Measurements from ENCODE around the gene IQSEC1. TPM values are rescaled to one million over a fixed set of nuclear protein-coding genes. Genes with fewer than 3 reads are reported as not detected.

The IQSEC1 gene
- total RNA-seq, 1 experiment from 2014 or later: 7.1 TPM

- DNase-seq (ENCODE audit: low read depth, low spot score): no peak
Measured at GRCh38 chr3:13110678-13111116, 37.5 kb upstream of the IQSEC1 start.

GRCh38 chr3:13109516-13109915 lies 36.3 kb upstream of the IQSEC1 start:
- in situ Hi-C loops (cut with HindIII; ENCODE audit: low pct_unique_long_range_greater_than_20kb, low sequenced_read_pairs): no loop called here

More at GRCh38 chr3:13110678-13111116, 37.5 kb upstream of the IQSEC1 start:
- in situ Hi-C loops (cut with HindIII; ENCODE audit: low pct_unique_long_range_greater_than_20kb, low sequenced_read_pairs): no loop called here

GRCh38 chr3:13108861-13109260 lies 35.6 kb upstream of the IQSEC1 start:
- in situ Hi-C loops (cut with HindIII; ENCODE audit: low pct_unique_long_range_greater_than_20kb, low sequenced_read_pairs): no loop called here
- no peak for DNase-seq (ENCODE audit: low read depth, low spot score)

More at GRCh38 chr3:13109516-13109915, 36.3 kb upstream of the IQSEC1 start:
- no peak for DNase-seq (ENCODE audit: low read depth, low spot score)

DNA sequence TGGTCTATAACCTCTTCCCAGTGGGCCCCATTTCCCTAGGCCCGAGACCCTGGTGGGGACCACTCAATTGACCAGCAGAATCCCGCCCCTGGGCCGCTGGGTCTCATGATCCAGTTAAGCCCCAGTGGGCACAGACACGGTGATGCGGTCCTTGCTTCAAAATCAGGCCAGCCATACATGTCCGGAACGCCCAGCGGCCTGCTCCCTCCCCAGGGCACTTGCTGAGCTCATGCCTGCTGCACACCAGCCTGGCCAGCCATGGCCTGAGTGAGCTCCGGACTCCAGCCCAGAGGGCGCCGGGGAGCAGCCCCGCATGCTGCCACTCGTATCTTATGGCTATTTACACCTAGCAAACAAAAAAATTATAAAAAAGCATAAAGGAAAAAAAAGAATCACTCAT lies 34.4 kb upstream of the IQSEC1 start:
- in situ Hi-C loops (cut with HindIII; ENCODE audit: low pct_unique_long_range_greater_than_20kb, low sequenced_read_pairs): no loop called here
- DNase-seq (ENCODE audit: low read depth, low spot score): no peak

DNA sequence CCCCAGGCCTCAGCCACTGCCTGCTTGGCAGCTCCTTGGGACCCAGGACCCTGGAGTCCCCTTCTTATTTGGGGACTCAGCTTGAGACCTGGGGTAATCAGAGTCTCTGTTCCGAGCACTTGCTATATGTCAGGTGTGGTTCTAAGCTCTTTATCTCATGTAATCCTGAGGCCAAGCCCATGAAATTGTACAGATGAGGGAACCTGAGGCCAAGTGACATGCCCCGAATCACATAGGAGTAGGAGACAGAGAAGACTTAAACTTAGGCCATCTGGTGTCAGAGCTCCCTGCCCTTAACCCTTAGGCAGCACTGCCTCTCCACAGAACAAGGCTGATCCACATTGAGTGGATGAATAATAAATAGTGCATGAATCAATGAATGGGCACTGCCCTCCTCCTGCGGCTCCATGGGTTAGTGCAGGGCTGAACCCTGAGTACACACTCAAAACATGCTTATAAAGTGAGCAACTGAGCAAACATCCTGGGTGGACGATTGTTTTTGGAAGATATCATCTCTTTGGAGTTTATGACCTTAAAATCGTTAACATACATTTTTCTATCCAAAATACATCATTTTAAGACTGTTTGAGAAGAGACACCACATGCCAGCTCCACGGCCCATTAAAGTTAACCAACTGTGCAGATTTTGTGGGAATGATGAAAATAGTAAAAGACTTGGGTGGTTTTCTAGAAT lies 33.2 kb upstream of the IQSEC1 start:
- in situ Hi-C loops (cut with HindIII; ENCODE audit: low pct_unique_long_range_greater_than_20kb, low sequenced_read_pairs): no loop called here
- DNase-seq (ENCODE audit: low read depth, low spot score): no peak

GRCh38 chr3:13105896-13106250 lies 32.6 kb upstream of the IQSEC1 start:
- in situ Hi-C loops (cut with HindIII; ENCODE audit: low pct_unique_long_range_greater_than_20kb, low sequenced_read_pairs): no loop called here
- DNase-seq (ENCODE audit: low read depth, low spot score): no peak

DNA sequence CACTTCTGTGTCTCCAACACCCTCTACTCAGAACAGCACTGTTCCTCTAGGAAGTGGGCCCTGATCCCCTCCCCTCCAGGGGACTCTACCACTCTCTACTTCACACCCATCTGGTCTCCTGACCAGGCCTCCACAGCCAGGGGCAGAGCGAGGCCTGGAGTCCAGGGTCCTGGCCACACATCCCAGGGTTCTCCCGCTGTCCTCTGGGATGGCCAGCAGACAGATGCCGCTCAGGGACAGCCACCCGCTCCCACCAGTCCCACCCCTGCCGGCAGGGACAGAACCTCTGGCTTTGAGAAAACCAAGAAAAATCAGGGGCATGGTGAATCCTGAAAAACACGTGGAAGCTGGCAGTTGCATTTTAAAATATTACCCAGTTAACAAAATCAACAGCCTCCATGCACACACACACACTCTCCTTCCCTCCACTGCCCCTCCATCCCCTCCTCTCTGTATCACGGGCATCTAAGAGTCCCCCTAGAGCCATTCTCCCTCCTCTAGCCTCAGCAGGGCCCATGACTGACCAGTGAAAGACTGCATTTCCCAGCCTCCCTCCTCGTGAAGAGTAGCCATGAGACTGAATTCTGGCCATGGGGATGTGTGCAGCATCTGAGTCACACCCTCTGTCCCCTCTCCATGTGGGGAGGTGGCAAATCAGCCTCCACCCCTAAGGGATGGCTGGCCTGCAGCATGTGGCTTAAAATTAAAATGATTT lies 32.1 kb upstream of the IQSEC1 start:
- no peak for DNase-seq (ENCODE audit: low read depth, low spot score)

DNA sequence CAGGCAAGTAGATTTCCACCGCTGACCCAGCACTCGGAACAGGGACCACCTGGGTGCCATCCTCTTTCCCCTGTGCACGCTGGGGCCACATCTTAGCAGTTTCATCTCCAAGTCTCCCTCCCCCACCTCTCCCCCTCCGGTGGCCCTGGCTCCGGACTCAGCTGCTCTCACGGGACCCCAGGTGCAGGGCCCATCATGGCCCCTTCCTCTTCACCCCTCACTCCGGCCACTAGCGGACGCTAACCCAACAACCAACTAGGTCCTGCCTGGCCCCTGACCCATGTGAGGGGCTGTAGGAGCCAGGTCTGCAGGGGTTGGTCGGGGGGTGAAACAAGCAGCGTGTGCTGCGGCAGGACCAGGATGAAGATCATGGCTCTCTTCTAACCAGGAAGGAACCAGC lies 31.3 kb upstream of the IQSEC1 start:
- no peak for DNase-seq (ENCODE audit: low read depth, low spot score)
- in situ Hi-C loops (cut with HindIII; ENCODE audit: low pct_unique_long_range_greater_than_20kb, low sequenced_read_pairs): no loop called here

More for the DNA sequence above, 32.1 kb upstream of the IQSEC1 start:
- in situ Hi-C loops (cut with HindIII; ENCODE audit: low pct_unique_long_range_greater_than_20kb, low sequenced_read_pairs): no loop called here

DNA sequence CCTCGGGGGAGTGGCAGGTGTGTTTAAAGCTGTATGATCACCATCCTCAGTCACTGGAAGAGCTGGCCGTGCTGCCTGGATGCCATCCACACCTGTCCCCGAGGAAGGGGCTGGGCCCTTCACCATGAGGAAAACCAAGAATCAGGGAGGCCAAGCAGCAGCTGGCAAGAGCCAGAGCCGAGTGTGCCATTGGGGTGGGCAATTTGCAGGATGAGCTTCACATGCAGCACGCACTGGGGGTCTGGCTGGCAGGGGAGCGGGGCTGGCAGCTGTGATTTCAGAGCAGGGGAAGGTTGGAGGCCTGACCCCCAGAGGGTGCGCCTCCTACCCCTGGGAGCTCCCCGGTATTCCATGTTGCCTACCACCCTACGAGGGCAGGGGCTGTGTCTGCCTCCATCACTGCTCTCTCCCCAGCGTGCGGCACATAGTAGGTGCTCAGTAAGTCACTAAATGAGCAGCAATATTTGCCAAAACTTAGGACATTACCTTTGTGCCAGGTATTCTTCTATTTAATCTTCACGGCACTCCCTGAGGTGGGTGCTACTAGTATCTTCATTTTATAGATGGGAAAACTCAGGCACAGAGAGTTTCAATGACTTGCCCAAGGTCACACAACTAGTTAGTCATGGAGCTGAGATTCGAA lies 30.3 kb upstream of the IQSEC1 start:
- DNase-seq (ENCODE audit: low read depth, low spot score): no peak
- in situ Hi-C loops (cut with HindIII; ENCODE audit: low pct_unique_long_range_greater_than_20kb, low sequenced_read_pairs): no loop called here

DNA sequence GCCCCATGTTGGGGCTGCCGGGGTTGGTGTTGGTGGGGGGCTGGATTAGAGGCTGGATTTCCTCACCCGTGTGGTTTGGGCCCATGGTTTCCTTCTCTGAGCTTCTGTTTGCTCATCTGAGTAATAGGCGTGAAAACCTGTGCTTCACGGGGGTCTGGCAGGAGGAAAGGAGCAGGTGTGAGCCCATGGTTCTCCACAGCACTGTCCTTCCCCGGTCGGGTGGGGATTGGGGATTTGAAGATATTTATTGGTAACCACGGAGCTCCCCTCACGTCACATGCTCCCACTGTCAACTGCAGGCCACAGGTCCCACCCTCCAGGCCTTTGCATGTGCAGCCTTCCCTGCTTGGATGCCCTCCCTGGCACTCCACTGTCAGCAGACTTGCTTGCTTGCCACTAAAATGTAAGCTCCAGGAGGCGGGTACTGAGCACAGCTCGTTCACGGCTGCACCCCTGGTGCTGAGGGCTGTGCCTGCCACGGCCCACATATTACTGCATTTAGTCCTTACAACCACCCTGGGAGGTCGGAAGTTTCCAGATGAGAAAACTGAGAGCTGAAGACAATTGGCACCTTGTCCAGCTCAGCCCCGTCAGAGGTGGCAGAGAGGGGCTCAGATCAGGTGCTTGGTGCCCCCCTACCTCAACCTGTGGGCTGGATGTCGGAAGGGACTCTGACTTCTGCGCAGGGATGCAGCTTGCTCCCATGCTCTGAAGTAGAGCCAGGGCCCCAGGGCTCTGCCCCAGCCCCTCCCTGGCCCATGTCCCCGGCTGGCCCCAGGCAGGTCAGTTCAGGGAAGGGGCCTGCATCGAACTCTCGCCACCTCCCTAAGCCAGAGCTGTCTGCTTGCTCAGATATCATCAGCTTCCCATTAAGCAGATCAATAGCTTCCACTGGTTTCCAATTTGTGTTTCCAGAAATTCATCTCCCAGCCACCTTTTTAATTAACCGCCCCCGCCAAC lies 29.4 kb upstream of the IQSEC1 start:
- in situ Hi-C loops (cut with HindIII; ENCODE audit: low pct_unique_long_range_greater_than_20kb, low sequenced_read_pairs): no loop called here
- no peak for DNase-seq (ENCODE audit: low read depth, low spot score)

DNA sequence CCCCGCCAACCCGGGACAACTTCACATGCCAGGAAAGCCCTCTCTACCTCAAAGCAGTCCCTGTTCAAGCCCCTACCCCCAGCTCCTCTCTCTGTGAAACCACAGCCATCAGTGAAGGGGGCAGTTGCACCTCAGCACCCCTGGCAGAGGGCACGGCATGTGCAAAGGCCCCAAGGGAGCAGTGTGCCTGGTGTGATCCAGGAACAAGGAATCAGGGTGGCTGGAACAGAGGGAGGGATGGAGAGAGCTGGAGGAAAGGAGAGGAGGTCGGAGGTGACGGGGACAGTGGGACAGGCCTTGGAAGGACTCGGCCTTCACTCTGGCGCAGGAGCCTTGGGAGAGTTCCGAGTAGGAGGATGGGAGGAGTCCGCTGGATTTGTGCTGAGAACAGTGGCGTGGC lies 26.5 kb upstream of the IQSEC1 start:
- in situ Hi-C loops (cut with HindIII; ENCODE audit: low pct_unique_long_range_greater_than_20kb, low sequenced_read_pairs): no loop called here
- DNase-seq (ENCODE audit: low read depth, low spot score): no peak

DNA sequence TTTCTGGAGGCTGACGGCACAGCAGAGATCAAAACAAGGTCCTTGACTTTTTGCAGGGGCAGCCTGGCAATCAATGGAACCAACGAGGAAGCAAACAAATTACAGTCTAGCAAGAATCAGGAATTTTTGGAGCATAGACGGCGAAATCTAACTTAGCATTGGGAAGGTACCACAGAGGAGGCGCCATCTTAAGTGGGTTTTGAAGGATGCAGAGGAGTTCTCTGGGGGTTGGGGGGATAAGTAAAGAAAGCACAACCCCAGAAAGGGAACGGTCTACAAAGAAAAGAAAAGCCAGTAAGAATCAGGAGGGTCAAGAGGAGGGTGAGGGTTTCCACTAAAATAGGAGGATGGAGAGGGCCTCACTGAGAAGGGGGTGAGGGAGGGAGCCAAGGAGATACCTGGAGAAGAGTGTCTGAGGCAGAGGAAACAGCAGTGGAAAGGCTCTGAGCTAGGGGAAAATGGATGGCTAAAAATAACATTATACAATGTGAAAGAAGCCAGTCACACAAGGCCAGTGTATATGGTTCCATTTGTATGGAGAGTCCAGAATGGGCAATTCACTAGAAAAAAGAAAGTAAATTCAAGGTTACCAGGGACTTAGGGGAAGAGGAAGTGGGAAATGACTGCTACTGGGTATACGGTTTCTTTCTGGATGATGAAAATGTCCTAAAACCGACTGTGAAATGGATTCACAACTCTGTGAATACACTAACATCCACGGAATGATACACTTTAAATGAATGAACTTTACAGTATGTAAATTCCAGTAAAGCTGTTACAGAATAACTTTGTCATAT lies 25.2 kb upstream of the IQSEC1 start:
- in situ Hi-C loops (cut with HindIII; ENCODE audit: low pct_unique_long_range_greater_than_20kb, low sequenced_read_pairs): no loop called here
- no peak for DNase-seq (ENCODE audit: low read depth, low spot score)

DNA sequence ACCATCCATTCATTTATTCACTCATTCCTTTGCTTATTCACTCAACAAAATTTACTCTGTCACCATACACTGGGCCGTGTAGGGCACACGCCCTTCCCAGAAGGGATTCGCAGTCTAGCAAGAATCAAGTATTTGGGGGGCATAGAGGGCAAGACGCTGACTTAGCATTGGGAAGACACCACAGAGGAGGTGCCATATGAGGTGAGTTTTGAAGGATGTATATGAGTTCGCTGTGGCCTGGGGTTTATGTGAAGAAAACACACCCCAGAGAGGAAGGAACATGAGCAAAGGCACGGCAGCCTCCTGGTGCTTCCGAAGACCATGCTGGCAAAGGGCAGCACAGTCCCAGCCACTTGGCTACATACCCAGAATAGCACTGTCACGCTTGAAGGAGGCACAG lies 23.1 kb upstream of the IQSEC1 start:
- DNase-seq (ENCODE audit: low read depth, low spot score): no peak
- in situ Hi-C loops (cut with HindIII; ENCODE audit: low pct_unique_long_range_greater_than_20kb, low sequenced_read_pairs): no loop called here

- in situ Hi-C loops (cut with HindIII; ENCODE audit: low pct_unique_long_range_greater_than_20kb, low sequenced_read_pairs): no loop called here
- no peak for DNase-seq (ENCODE audit: low read depth, low spot score)
Measured at GRCh38 chr3:13095408-13095937, 22.2 kb upstream of the IQSEC1 start.

DNA sequence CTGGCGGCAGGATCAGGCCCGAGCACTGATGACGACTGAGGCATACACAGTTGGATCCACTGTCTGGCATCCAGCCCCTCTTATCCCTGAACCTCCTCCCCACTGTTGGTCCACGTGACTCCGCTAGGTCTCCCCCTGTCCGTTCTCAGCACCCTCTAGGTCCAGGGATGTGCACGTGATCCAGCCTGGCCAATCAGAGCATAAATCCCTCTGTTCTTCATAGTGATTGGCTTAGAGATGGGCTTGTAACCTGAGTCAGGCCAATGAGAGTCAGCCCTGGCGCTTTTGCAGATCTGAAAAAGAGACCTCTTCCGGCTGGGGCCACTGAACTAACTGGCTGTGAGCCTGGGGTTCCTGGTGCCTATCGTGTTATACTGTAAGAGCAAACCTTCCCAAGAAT lies 20.5 kb upstream of the IQSEC1 start:
- in situ Hi-C loops (cut with HindIII; ENCODE audit: low pct_unique_long_range_greater_than_20kb, low sequenced_read_pairs): no loop called here
- DNase-seq (ENCODE audit: low read depth, low spot score): peak; percentile 30

GRCh38 chr3:13092621-13093617 lies 19.7 kb upstream of the IQSEC1 start:
- in situ Hi-C loops (cut with HindIII; ENCODE audit: low pct_unique_long_range_greater_than_20kb, low sequenced_read_pairs): no loop called here
- no peak for DNase-seq (ENCODE audit: low read depth, low spot score)

Measured in SK-MEL-5 (cell line).